ENCODE data around the gene RFTN1. TPM values are rescaled to one million over a fixed set of nuclear protein-coding genes. Genes with fewer than 3 reads are reported as not detected.

The RFTN1 gene
- total RNA-seq, 4 donors from 2014 or later = 42.4 to 94.4 (median 62.5) TPM

DNA sequence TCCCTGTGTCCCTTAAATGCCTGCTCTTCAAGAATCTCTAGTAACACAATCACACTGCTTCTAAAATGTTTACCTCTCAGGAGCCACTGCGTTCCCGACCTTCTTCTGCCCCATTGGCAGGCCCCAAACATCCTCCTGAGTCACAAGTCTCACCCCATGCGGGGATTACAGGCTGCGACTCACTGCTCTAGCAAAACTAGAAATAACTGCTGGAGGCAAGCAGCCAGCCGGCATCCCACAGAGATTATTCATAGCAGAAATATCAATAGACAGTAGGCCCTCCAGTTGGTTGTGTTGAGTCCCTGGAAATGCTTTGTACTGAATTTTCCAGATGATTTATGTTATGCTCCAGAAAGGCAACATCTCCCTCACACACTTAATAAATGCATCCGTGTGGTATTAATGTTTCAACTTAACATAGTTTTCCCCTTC is 64.8 kb downstream of the RFTN1 start:
- ATAC-seq (ENCODE audit: low FRiP score) = peak; percentile 95
- TF ChIP-seq, protein P1, sequence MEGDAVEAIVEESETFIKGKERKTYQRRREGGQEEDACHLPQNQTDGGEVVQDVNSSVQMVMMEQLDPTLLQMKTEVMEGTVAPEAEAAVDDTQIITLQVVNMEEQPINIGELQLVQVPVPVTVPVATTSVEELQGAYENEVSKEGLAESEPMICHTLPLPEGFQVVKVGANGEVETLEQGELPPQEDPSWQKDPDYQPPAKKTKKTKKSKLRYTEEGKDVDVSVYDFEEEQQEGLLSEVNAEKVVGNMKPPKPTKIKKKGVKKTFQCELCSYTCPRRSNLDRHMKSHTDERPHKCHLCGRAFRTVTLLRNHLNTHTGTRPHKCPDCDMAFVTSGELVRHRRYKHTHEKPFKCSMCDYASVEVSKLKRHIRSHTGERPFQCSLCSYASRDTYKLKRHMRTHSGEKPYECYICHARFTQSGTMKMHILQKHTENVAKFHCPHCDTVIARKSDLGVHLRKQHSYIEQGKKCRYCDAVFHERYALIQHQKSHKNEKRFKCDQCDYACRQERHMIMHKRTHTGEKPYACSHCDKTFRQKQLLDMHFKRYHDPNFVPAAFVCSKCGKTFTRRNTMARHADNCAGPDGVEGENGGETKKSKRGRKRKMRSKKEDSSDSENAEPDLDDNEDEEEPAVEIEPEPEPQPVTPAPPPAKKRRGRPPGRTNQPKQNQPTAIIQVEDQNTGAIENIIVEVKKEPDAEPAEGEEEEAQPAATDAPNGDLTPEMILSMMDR (IDR thresholded peaks at IDR 0.05) = no peak
- peak; percentile 58 for DNase-seq (ENCODE audit: low spot score)

DNA sequence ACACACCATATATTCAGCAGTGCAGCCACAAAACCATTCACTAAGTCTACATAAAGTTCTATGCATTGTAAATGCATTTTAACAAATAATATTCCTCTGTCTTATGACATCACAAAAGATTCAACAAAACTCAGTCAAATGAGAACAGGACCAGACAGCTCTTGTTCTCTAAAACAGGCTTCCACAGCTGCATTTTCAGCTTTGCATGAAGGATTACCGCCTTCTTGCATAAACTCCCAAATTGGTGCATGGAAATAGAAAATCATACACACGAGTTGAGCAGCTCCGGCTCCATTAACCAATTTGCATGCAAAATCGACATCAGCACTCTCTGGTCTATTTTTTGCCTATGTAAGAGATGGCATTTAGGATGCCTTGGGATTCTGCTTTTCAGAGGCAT is 66.4 kb downstream of the RFTN1 start:
- DNase-seq (ENCODE audit: low spot score) (no peak), ATAC-seq (ENCODE audit: low FRiP score) (no peak)
- TF ChIP-seq, protein P1 (IDR thresholded peaks at IDR 0.05) = no peak

GRCh38 chr3:16444344-16444743 is 69.2 kb downstream of the RFTN1 start:
- ATAC-seq (ENCODE audit: low FRiP score) (no peak), DNase-seq (ENCODE audit: low spot score) (no peak)
- TF ChIP-seq, protein P1 (IDR thresholded peaks at IDR 0.05) = no peak

GRCh38 chr3:16442730-16443129 is 70.8 kb downstream of the RFTN1 start:
- TF ChIP-seq, protein P1 (IDR thresholded peaks at IDR 0.05) = no peak
- no peak for ATAC-seq (ENCODE audit: low FRiP score)

GRCh38 chr3:16441371-16441875 is 72.1 kb downstream of the RFTN1 start:
- TF ChIP-seq, protein P1 (IDR thresholded peaks at IDR 0.05) = no peak
- no peak for ATAC-seq (ENCODE audit: low FRiP score)

More at GRCh38 chr3:16442730-16443129, 70.8 kb downstream of the RFTN1 start:
- DNase-seq (ENCODE audit: low spot score) = no peak

DNA sequence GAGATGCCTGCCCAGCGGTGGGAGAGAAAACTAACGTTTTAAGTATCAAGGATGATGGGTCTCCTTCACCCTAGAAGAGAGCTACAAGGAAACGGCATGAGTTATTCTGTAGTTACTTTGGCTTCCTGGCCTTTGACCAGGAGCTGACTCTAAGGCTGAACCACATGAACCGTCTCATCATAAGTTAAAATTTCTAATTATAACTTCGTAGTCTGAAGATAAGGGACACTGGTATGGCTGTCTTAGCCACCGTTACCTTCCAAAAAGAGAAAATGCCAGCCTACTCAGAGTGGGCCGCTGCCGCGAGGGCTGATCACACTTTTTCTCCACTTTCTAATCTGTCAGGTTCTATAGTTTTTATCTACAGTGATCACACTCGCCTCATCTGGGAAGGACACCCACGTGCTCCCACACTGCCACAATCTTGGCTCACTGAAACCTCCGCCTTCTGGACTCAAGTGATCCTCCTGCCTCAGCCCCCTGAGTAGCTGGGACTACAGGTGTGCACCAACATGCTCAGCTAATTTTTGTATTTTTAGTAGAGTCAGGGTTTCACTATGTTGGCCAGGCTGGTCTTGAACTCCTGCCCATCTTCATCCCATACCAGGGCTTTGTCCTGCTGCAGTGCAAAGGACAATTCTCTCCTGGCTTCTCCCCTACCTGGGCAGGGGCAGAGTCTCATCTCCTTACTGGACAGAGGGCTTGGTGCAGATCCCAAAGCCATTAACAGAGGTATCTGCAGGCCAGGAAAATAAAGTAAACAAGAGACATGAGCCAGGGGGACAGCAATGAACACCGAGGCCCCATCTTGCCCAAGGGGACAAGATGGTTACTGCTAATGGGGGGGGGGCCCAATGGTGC is 73.4 kb downstream of the RFTN1 start:
- peak; percentile 61 for ATAC-seq (ENCODE audit: low FRiP score)
- TF ChIP-seq, protein P1 (IDR thresholded peaks at IDR 0.05) = no peak
- no peak for DNase-seq (ENCODE audit: low spot score)

More at GRCh38 chr3:16441371-16441875, 72.1 kb downstream of the RFTN1 start:
- DNase-seq (ENCODE audit: low spot score) = no peak
